IMR-90 (cell line): ENCODE measurements around the gene NOS3. TPM values are rescaled to one million over a fixed set of nuclear protein-coding genes. Genes with fewer than 3 reads are reported as not detected.

Experiments
- ATAC-seq: fragments of 200-7000 bp; cut with Tn5 transposase; 2 replicates; pipeline ENCODE4 v1.9.1; 2020; ENCODE audit warnings: low read depth, mild to moderate bottlenecking, moderate library complexity
- BruUV-seq: library from RNA; stranded (reverse); fragments of 400-500 nt; replicated peaks from 2 replicates; lab custom pipeline; 2021; lab: Mats Ljungman, UMichigan
- CTCF ChIA-PET: fragments of 300-600 bp; formaldehyde crosslinking; extraction: SDS; loops from one replicate; lab custom pipeline; 2021; ENCODE audit warnings: antibody characterized with exemption; lab: Yijun Ruan, JAX
- POLR2A ChIA-PET: fragments of 300-600 bp; sonication (Branson Sonifier 250); formaldehyde crosslinking; loops from one replicate; lab custom pipeline; 2022; ENCODE audit warnings: antibody characterized with exemption; ENCODE audit not compliant: unreplicated experiment; lab: Charles Lee
- DNase-seq: peaks from one replicate; pipeline ENCODE4 v3.0.0; 2013
- H2AFZ ChIP-seq: replicated peaks from 2 replicates; pipeline ENCODE3; 2013; ENCODE audit warnings: low read length, mild to moderate bottlenecking; ENCODE audit not compliant: poor library complexity
- H2AK5ac ChIP-seq: 2 replicates; pipeline ENCODE4 v1.6.1; 2013; ENCODE audit warnings: low read depth, low read length, inconsistent platforms
- H2AK9ac ChIP-seq: replicated peaks from 2 replicates; pipeline ENCODE3; 2013; ENCODE audit warnings: mild to moderate bottlenecking, low read depth, low read length, moderate library complexity; ENCODE audit not compliant: poor library complexity
- H2BK120ac ChIP-seq: 2 replicates; pipeline ENCODE4 v1.6.1; 2013; ENCODE audit warnings: low read depth, low read length, inconsistent platforms
- H2BK15ac ChIP-seq: 3 replicates; pipeline ENCODE4 v1.6.1; 2013; ENCODE audit warnings: low read depth, low read length, inconsistent platforms
- H2BK20ac ChIP-seq: 2 replicates; pipeline ENCODE4 v1.6.1; 2013; ENCODE audit warnings: low read depth, mild to moderate bottlenecking, inconsistent platforms, low read length, moderate library complexity
- H2BK5ac ChIP-seq: 2 replicates; pipeline ENCODE4 v1.6.1; 2013; ENCODE audit warnings: mild to moderate bottlenecking, low read depth, low read length, inconsistent platforms; ENCODE audit not compliant: poor library complexity, severe bottlenecking
- H3K14ac ChIP-seq: replicated peaks from 2 replicates; pipeline ENCODE4 v1.6.1; 2013; ENCODE audit warnings: low read depth, low read length, inconsistent platforms
- H3K18ac ChIP-seq: 2 replicates; pipeline ENCODE4 v1.6.1; 2013; ENCODE audit warnings: low read depth, low read length, control low read depth
- H3K23ac ChIP-seq: 2 replicates; pipeline ENCODE4 v1.6.1; 2013; ENCODE audit warnings: low read depth, low read length, inconsistent platforms
- H3K27ac ChIP-seq: 2 replicates; pipeline ENCODE4 v1.5.1; 2013; ENCODE audit warnings: mild to moderate bottlenecking, control low read depth, low read length; ENCODE audit not compliant: insufficient read depth
- H3K27me3 ChIP-seq: 2 replicates; pipeline ENCODE4 v1.6.1; 2013; ENCODE audit warnings: low read length; ENCODE audit not compliant: control insufficient read depth, insufficient read depth
- H3K36me3 ChIP-seq: 2 replicates; pipeline ENCODE4 v1.6.1; 2013; ENCODE audit warnings: low read length, mixed read lengths; ENCODE audit not compliant: control insufficient read depth, insufficient read depth
- H3K4ac ChIP-seq: 2 replicates; pipeline ENCODE4 v1.6.1; 2013; ENCODE audit warnings: low read depth, low read length, inconsistent platforms
- H3K4me1 ChIP-seq: 2 replicates; pipeline ENCODE4 v1.6.1; 2013; ENCODE audit warnings: low read length, mixed read lengths; ENCODE audit not compliant: control insufficient read depth, insufficient read depth
- H3K4me2 ChIP-seq: 2 replicates; pipeline ENCODE4 v1.6.1; 2013; ENCODE audit warnings: low read depth, mild to moderate bottlenecking, control low read depth, low read length, moderate library complexity
- H3K4me3 ChIP-seq: 2 replicates; pipeline ENCODE4 v1.5.1; 2013; ENCODE audit warnings: low read depth, mild to moderate bottlenecking, control low read depth, low read length, moderate library complexity; ENCODE audit not compliant: insufficient read depth
- H3K56ac ChIP-seq: 2 replicates; pipeline ENCODE4 v1.6.1; 2013; ENCODE audit warnings: low read length, inconsistent platforms; ENCODE audit not compliant: insufficient read depth; ENCODE audit errors: extremely low read depth
- H3K79me1 ChIP-seq, 2 experiments: 2 replicates each; pipeline ENCODE4 v1.6.1; 2013; ENCODE audit warnings: low read length in 2 of 2, inconsistent platforms in 1 of 2, low read depth in 1 of 2
- H3K9ac ChIP-seq: 2 replicates; pipeline ENCODE4 v1.6.1; 2013; ENCODE audit warnings: low read depth, low read length, control low read depth
- H3K9me1 ChIP-seq: 2 replicates; pipeline ENCODE4 v1.6.1; 2013; ENCODE audit warnings: low read length, inconsistent platforms; ENCODE audit not compliant: insufficient read depth
- H3K9me3 ChIP-seq: 2 replicates; pipeline ENCODE4 v1.6.1; 2013; ENCODE audit warnings: low read length; ENCODE audit not compliant: control insufficient read depth, insufficient read depth
- H4K20me1 ChIP-seq: 2 replicates; pipeline ENCODE4 v1.6.1; 2013; ENCODE audit warnings: low read length, inconsistent platforms; ENCODE audit not compliant: insufficient read depth
- H4K5ac ChIP-seq: 2 replicates; pipeline ENCODE4 v1.6.1; 2013; ENCODE audit warnings: mild to moderate bottlenecking, low read depth, low read length, control low read depth
- H4K8ac ChIP-seq, 2 experiments: 2 replicates each; pipeline ENCODE4 v1.6.1; 2013; ENCODE audit warnings: low read depth in 2 of 2, low read length in 2 of 2, control low read depth in 1 of 2, inconsistent platforms in 1 of 2
- H4K91ac ChIP-seq: 2 replicates; pipeline ENCODE4 v1.6.1; 2013; ENCODE audit warnings: low read depth, low read length, inconsistent platforms; ENCODE audit not compliant: insufficient read depth
- BHLHE40 ChIP-seq: fragments of 150-350 bp; IDR thresholded peaks from 2 replicates; pipeline ENCODE4 v1.6.1; 2016; ENCODE audit warnings: mild to moderate bottlenecking, low read depth, low read length
- CEBPB ChIP-seq: IDR thresholded peaks from 2 replicates; pipeline ENCODE4 v1.6.1; 2012; ENCODE audit warnings: low read depth, low read length, improper control_type of control experiment
- CHD1 ChIP-seq: IDR thresholded peaks from 2 replicates; pipeline ENCODE4 v1.6.1; 2012; ENCODE audit warnings: low read depth, low read length, improper control_type of control experiment
- CTCF ChIP-seq: conservative IDR thresholded peaks from 2 replicates; pipeline ENCODE4 v1.5.1; 2012; ENCODE audit warnings: mild to moderate bottlenecking, low read depth, low read length, improper control_type of control experiment
- ELK1 ChIP-seq: fragments of 150-350 bp; IDR thresholded peaks from 2 replicates; pipeline ENCODE4 v1.6.1; 2016; ENCODE audit warnings: low read depth, mild to moderate bottlenecking, low read length, moderate library complexity, borderline replicate concordance
- FOS ChIP-seq: fragments of 150-350 bp; IDR thresholded peaks from 2 replicates; pipeline ENCODE4 v1.6.1; 2016; ENCODE audit warnings: low read depth, low read length
- MAZ ChIP-seq: IDR thresholded peaks from 2 replicates; pipeline ENCODE4 v1.6.1; 2012; ENCODE audit warnings: low read depth, mild to moderate bottlenecking, low read length, improper control_type of control experiment, moderate library complexity, borderline replicate concordance
- MXI1 ChIP-seq: IDR thresholded peaks from 2 replicates; pipeline ENCODE4 v1.6.1; 2012; ENCODE audit warnings: low read depth, mild to moderate bottlenecking, low read length, moderate library complexity, borderline replicate concordance
- POLR2A ChIP-seq: IDR thresholded peaks from 2 replicates; pipeline ENCODE4 v1.6.1; 2012; ENCODE audit warnings: mild to moderate bottlenecking, low read depth, low read length
- RAD21 ChIP-seq: IDR thresholded peaks from 2 replicates; pipeline ENCODE4 v1.6.1; 2012; ENCODE audit warnings: low read length, improper control_type of control experiment
- RCOR1 ChIP-seq: IDR thresholded peaks from 2 replicates; pipeline ENCODE4 v1.6.1; 2012; ENCODE audit warnings: mild to moderate bottlenecking, low read length, improper control_type of control experiment; ENCODE audit not compliant: insufficient replicate concordance
- RFX5 ChIP-seq: IDR thresholded peaks from 2 replicates; pipeline ENCODE4 v1.8.0; 2012; ENCODE audit warnings: low read depth, mild to moderate bottlenecking, low read length, moderate library complexity
- SMC3 ChIP-seq: fragments of 150-350 bp; IDR thresholded peaks from 2 replicates; pipeline ENCODE4 v1.6.1; 2016; ENCODE audit warnings: low read depth, mild to moderate bottlenecking, antibody characterized with exemption, low read length, moderate library complexity
- WGBS, 2 experiments: methylation state at CpG; one replicate each; pipeline versions ENCODE4 v1.1.5 to v1.1.7; 2013; ENCODE audit warnings: missing lambda C conversion rate in 2 of 2; ENCODE audit not compliant: insufficient read length in 1 of 2; ENCODE audit errors: extremely low coverage in 2 of 2; 5-methylcytosine and 5-hydroxymethylcytosine counted together
- dilution Hi-C: fragments of 300-500 bp; cut with HindIII; formaldehyde crosslinking; loops from one replicate; pipeline ENCODE4 v1.14.3; 2018; ENCODE audit warnings: low sequenced_read_pairs; ENCODE audit not compliant: unreplicated experiment
- in situ Hi-C: fragments of 300-500 bp; cut with MboI; formaldehyde crosslinking; loops from 3 replicates; pipeline ENCODE4 v1.14.3; 2019; ENCODE audit warnings: low sequenced_read_pairs, inconsistent platforms, mixed read lengths
- intact Hi-C: fragments of 100-400 bp; cut with micrococcal nuclease; formaldehyde crosslinking; loops from 2 replicates; pipeline ENCODE4 v1.10.0; 2022
- polyA plus RNA-seq, 3 experiments: library from polyadenylated mRNA; depleted of rRNA; stranded (reverse); fragments of >200 nt; gene quantifications; 2 replicates each; pipeline ENCODE4 v1.2.3, GENCODE V29; 2012; ENCODE audit warnings: low replicate concordance in 1 of 3
- total RNA-seq: library from RNA; depleted of rRNA; stranded (reverse); fragments of >200 nt; gene quantifications from 2 replicates; pipeline ENCODE4 v1.2.3, GENCODE V29; 2012
- TF ChIP-seq, protein P1 (sequence below): fragments of 150-350 bp; IDR thresholded peaks from 2 replicates; pipeline ENCODE4 v1.6.1; 2017; ENCODE audit warnings: mild to moderate bottlenecking, antibody characterized with exemption, low read length, low read depth

NOS3 gene
- total and polyA plus RNA-seq, 2 of the 4 experiments (the other 2 are of a cell fraction), result 0.72 to 2.0 TPM

- in situ Hi-C loops, result loop anchor here (5.0 kb wide), 1 partner anchor 88 kb away; no protein-coding TSS in a partner anchor
- no peak within 1 kb of the TSS for H2BK120ac ChIP-seq
- H4K5ac ChIP-seq, result no peak within 1 kb of the TSS
- CTCF ChIA-PET, result no interaction called here
- H3K18ac ChIP-seq, result no peak within 1 kb of the TSS
- H2BK20ac ChIP-seq, result no peak within 1 kb of the TSS
- POLR2A ChIA-PET, result no interaction called here
- H2BK5ac ChIP-seq, result no peak within 1 kb of the TSS
- no peak within 1 kb of the TSS for H4K91ac ChIP-seq
- H3K23ac ChIP-seq, result no peak within 1 kb of the TSS
- no peak for TF ChIP-seq MXI1
- no peak for TF ChIP-seq RFX5
- no peak for TF ChIP-seq ELK1
- TF ChIP-seq CHD1, result no peak
- TF ChIP-seq RCOR1, result no peak
- no peak for TF ChIP-seq CTCF
- TF ChIP-seq BHLHE40, result no peak
- TF ChIP-seq SMC3, result no peak
- TF ChIP-seq MAZ, result no peak
- TF ChIP-seq, protein P1, sequence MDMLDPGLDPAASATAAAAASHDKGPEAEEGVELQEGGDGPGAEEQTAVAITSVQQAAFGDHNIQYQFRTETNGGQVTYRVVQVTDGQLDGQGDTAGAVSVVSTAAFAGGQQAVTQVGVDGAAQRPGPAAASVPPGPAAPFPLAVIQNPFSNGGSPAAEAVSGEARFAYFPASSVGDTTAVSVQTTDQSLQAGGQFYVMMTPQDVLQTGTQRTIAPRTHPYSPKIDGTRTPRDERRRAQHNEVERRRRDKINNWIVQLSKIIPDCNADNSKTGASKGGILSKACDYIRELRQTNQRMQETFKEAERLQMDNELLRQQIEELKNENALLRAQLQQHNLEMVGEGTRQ, result no peak
- no peak for TF ChIP-seq POLR2A
- no peak for TF ChIP-seq CEBPB
- no peak for TF ChIP-seq FOS
- TF ChIP-seq RAD21, result no peak
- H3K4ac ChIP-seq, result no peak within 1 kb of the TSS
- H3K9ac ChIP-seq, result no peak within 1 kb of the TSS
- no peak within 1 kb of the TSS for H3K14ac ChIP-seq
- dilution Hi-C loops, result no loop called here
- H3K4me3 ChIP-seq, result no peak within 1 kb of the TSS
- H3K9me3 ChIP-seq, result no peaks in the 10 kb centered on the region
- H2AK5ac ChIP-seq, result no peak within 1 kb of the TSS
- no peaks in the 10 kb centered on the region for H3K4me1 ChIP-seq
- H3K79me1 ChIP-seq, result peaks cover 6 to 9% of the 10 kb centered on the region in 2 experiments; a peak in 3 of 4 replicates
- H3K27ac ChIP-seq, result no peak within 1 kb of the TSS
- no peak within 1 kb of the TSS for H2AFZ ChIP-seq
- H3K4me2 ChIP-seq, result no peak within 1 kb of the TSS
- H4K8ac ChIP-seq, result no peak within 1 kb of the TSS
- intact Hi-C loops, result no loop called here
- no peak for DNase-seq
- ATAC-seq, result no peak
- no TSS peak for BruUV-seq
- H3K36me3 ChIP-seq, result no peaks in the 10 kb centered on the region
- no peak within 1 kb of the TSS for H2AK9ac ChIP-seq
- H3K56ac ChIP-seq, result no peak within 1 kb of the TSS
- H3K9me1 ChIP-seq, result no peaks in the 10 kb centered on the region
- peaks cover 32% of the 10 kb centered on the region for H3K27me3 ChIP-seq
- no peak within 1 kb of the TSS for H2BK15ac ChIP-seq
- no peaks in the 10 kb centered on the region for H4K20me1 ChIP-seq
- no CpG with 5 or more reads among the region's 4 CpGs for WGBS, 2 experiments
Observed at GRCh38 chr7:151024435-151025056, 33.7 kb downstream of the NOS3 start, which contains the start of gene ATG9B. Gene ATG9B (minus strand): TSS chr7:151024494. CDS start chr7:151024423, 71 bp downstream.
